Caco-2 (cell line): ENCODE measurements around the gene RASGRP1. TPM values are rescaled to one million over a fixed set of nuclear protein-coding genes. Genes with fewer than 3 reads are reported as not detected.

Experiments used
- BruUV-seq: library from RNA; stranded (reverse); fragments of 400-500 nt; replicated peaks from 2 replicates; lab custom pipeline; 2021; lab: Mats Ljungman, UMichigan
- CTCF ChIA-PET: fragments of 300-600 bp; sonication (Branson Sonifier 250); formaldehyde crosslinking; loops from one replicate; lab custom pipeline; 2022; ENCODE audit warnings: antibody characterized with exemption; lab: Charles Lee
- POLR2A ChIA-PET: fragments of 300-600 bp; sonication (Branson Sonifier 250); formaldehyde crosslinking; loops from one replicate; lab custom pipeline; 2022; ENCODE audit warnings: antibody characterized with exemption; lab: Charles Lee
- DNase-seq, 2 experiments: peaks; one replicate each; pipeline versions ENCODE4 v3.0.0 to v3.0.0-alpha.2; 2020 to 2022
- H3K27me3 ChIP-seq: replicated peaks from 2 replicates; pipeline ENCODE4 v1.6.0; 2011; ENCODE audit warnings: low read length; ENCODE audit not compliant: control insufficient read depth, insufficient read depth
- H3K36me3 ChIP-seq: 2 replicates; pipeline ENCODE4 v1.5.1; 2011; ENCODE audit warnings: low read length; ENCODE audit not compliant: control insufficient read depth, insufficient read depth
- H3K4me1 ChIP-seq: fragments of 250-450 bp; sonication (Bioruptor Pico); 2 replicates; pipeline ENCODE4 v1.5.1; 2020; ENCODE audit warnings: mild to moderate bottlenecking
- H3K4me3 ChIP-seq: 2 replicates; pipeline ENCODE4 v1.5.1; 2011; ENCODE audit warnings: low read depth, mild to moderate bottlenecking, control low read depth, low read length
- H3K9me3 ChIP-seq: fragments of 250-450 bp; sonication (Bioruptor Pico); 2 replicates; pipeline ENCODE4 v1.5.1; 2020; ENCODE audit warnings: mild to moderate bottlenecking, moderate library complexity
- H3K27ac Mint-ChIP-seq: one replicate; pipeline ENCODE4 v1.8.0; 2022; ENCODE audit warnings: mixed read lengths; ENCODE audit not compliant: unreplicated experiment
- H3K27me3 Mint-ChIP-seq: one replicate; pipeline ENCODE4 v1.8.0; 2022; ENCODE audit warnings: mixed read lengths; ENCODE audit not compliant: insufficient read depth, unreplicated experiment
- H3K36me3 Mint-ChIP-seq: one replicate; pipeline ENCODE4 v1.8.0; 2022; ENCODE audit warnings: mild to moderate bottlenecking, mixed read lengths; ENCODE audit not compliant: insufficient read depth, unreplicated experiment
- H3K4me1 Mint-ChIP-seq: one replicate; pipeline ENCODE4 v1.8.0; 2022; ENCODE audit warnings: low read depth, mixed read lengths; ENCODE audit not compliant: unreplicated experiment
- H3K4me3 Mint-ChIP-seq: one replicate; pipeline ENCODE4 v1.8.0; 2022; ENCODE audit warnings: mild to moderate bottlenecking, moderate library complexity, mixed read lengths; ENCODE audit not compliant: unreplicated experiment
- H3K9me3 Mint-ChIP-seq: one replicate; pipeline ENCODE4 v1.8.0; 2022; ENCODE audit warnings: mixed read lengths; ENCODE audit not compliant: unreplicated experiment
- CTCF ChIP-seq, 2 experiments: fragments of 200-600 bp in 1 of 2; IDR thresholded peaks; 1 replicate in 1 of 2; 2 replicates in 1 of 2; pipeline versions ENCODE4 v1.5.1 to v1.8.0; 2011 to 2022; ENCODE audit warnings: antibody characterized with exemption in 1 of 2, control low read depth in 1 of 2, inconsistent platforms in 1 of 2, low read depth in 1 of 2, low read length in 1 of 2, mild to moderate bottlenecking in 1 of 2, moderate library complexity in 1 of 2; ENCODE audit not compliant: insufficient read depth in 1 of 2, severe bottlenecking in 1 of 2, unreplicated experiment in 1 of 2
- intact Hi-C: fragments of 100-400 bp; cut with micrococcal nuclease; formaldehyde crosslinking; loops from one replicate; pipeline ENCODE4 v1.10.0; 2022; ENCODE audit not compliant: unreplicated experiment
- total RNA-seq: library from RNA; stranded (reverse); gene quantifications from 2 replicates; pipeline ENCODE4 v1.2.3, GENCODE V29; 2022

Gene RASGRP1
- total RNA-seq, 1 experiment from 2014 or later: 7.3 TPM

- Histone ChIP-seq H3K27me3 (no peaks in the 10 kb centered on the region), H3K9me3 (no peaks in the 10 kb centered on the region), H3K4me1 (no peaks in the 10 kb centered on the region), H3K36me3 (no peaks in the 10 kb centered on the region), H3K4me3 (no peak overlapping the region)
- ChIA-PET CTCF (no interaction called here), POLR2A (no interaction called here)
- DNase-seq: no peak
- BruUV-seq: no TSS peak
- intact Hi-C loops: no loop called here
- no peak overlapping the region for H3K27ac Mint-ChIP-seq
- H3K27me3 Mint-ChIP-seq: no peaks in the 10 kb centered on the region
- no peak overlapping the region for H3K4me3 Mint-ChIP-seq
- TF ChIP-seq CTCF (IDR thresholded peaks at IDR 0.05; ENCODE audit: insufficient read depth in 1 of 2, low read depth in 1 of 2, low read length in 1 of 2, severe bottlenecking in 1 of 2, unreplicated experiment in 1 of 2): no peak
- H3K9me3 Mint-ChIP-seq: no peaks in the 10 kb centered on the region
- peaks cover 19% of the 10 kb centered on the region for H3K36me3 Mint-ChIP-seq
- H3K4me1 Mint-ChIP-seq: no peaks in the 10 kb centered on the region
Observed at GRCh38 chr15:38503496-38503895, 61.1 kb downstream of the RASGRP1 start.

- POLR2A ChIA-PET: no interaction called here
- TF ChIP-seq CTCF (IDR thresholded peaks at IDR 0.05; ENCODE audit: insufficient read depth in 1 of 2, low read depth in 1 of 2, low read length in 1 of 2, severe bottlenecking in 1 of 2, unreplicated experiment in 1 of 2): no peak
- Histone ChIP-seq H3K4me1 (no peaks in the 10 kb centered on the region), H3K4me3 (no peak overlapping the region), H3K27me3 (no peaks in the 10 kb centered on the region), H3K36me3 (no peaks in the 10 kb centered on the region), H3K9me3 (no peaks in the 10 kb centered on the region)
- CTCF ChIA-PET: no interaction called here
- intact Hi-C loops: no loop called here
- Mint-ChIP-seq H3K9me3 (no peaks in the 10 kb centered on the region), H3K27ac (no peak overlapping the region), H3K4me3 (no peak overlapping the region), H3K27me3 (no peaks in the 10 kb centered on the region), H3K36me3 (peaks cover 17% of the 10 kb centered on the region), H3K4me1 (no peaks in the 10 kb centered on the region)
- no peak for DNase-seq
- no TSS peak for BruUV-seq
Observed at GRCh38 chr15:38499651-38500050, 65.0 kb downstream of the RASGRP1 start.

- Mint-ChIP-seq H3K9me3 (no peaks in the 10 kb centered on the region), H3K27ac (no peak overlapping the region), H3K4me3 (no peak overlapping the region), H3K4me1 (no peaks in the 10 kb centered on the region), H3K27me3 (no peaks in the 10 kb centered on the region), H3K36me3 (peaks cover 18% of the 10 kb centered on the region)
- no TSS peak for BruUV-seq
- H3K27me3 ChIP-seq: no peaks in the 10 kb centered on the region
- TF ChIP-seq CTCF (IDR thresholded peaks at IDR 0.05; ENCODE audit: insufficient read depth in 1 of 2, low read depth in 1 of 2, low read length in 1 of 2, severe bottlenecking in 1 of 2, unreplicated experiment in 1 of 2): no peak
- no peak overlapping the region for H3K4me3 ChIP-seq
- DNase-seq: no peak
- ChIA-PET CTCF (interaction anchor here (1.4 kb wide), 1 partner anchor 68 kb away, joined by 3 read pairs; the partner anchor contains the start of gene RASGRP1), POLR2A (no interaction called here)
- no peaks in the 10 kb centered on the region for H3K36me3 ChIP-seq
- H3K4me1 ChIP-seq: no peaks in the 10 kb centered on the region
- H3K9me3 ChIP-seq: no peaks in the 10 kb centered on the region
- intact Hi-C loops: no loop called here
Observed at GRCh38 chr15:38496151-38496550, 68.5 kb downstream of the RASGRP1 start.
